ENCODE measurements around the gene UPB1. TPM values are rescaled to one million over a fixed set of nuclear protein-coding genes. Genes with fewer than 3 reads are reported as not detected.

The UPB1 gene
- total RNA-seq, 1 experiment from 2014 or later = 0.09 TPM

DNA sequence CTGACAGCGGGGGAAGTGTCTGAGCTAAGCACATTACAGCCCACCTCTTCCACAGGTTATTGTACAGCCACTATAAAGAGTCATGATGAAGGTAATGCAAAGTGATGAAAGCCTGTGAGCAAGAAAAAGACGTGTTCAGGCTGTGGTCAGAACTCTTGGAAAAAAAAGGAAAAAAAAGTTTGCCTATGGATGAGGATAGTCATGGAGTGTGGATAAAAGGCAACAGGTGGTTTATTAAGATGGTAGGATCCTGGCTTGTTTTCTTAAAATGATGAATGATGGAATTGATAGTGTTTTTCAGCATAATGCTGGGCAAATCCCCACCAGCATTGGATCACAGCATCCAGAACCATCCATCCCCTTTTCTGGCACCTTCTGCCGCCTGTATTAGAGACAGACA lies 23.1 kb downstream of the UPB1 start:
- DNase-seq (ENCODE audit: low spot score) (no peak), ATAC-seq (no peak)
- H3K4me1 Mint-ChIP-seq = peaks cover 20% of the 10 kb centered on the region
- H3K4me3 Mint-ChIP-seq = no peak overlapping the region
- no peak overlapping the region for H3K27ac Mint-ChIP-seq
- ChIA-PET CTCF (interaction anchor here (1.3 to 6.1 kb wide), 4 partner anchors 10 to 97 kb away, joined by 4 to 32 read pairs (median 6); no protein-coding TSS in a partner anchor), POLR2A (no interaction called here)
- TF ChIP-seq, protein P1, sequence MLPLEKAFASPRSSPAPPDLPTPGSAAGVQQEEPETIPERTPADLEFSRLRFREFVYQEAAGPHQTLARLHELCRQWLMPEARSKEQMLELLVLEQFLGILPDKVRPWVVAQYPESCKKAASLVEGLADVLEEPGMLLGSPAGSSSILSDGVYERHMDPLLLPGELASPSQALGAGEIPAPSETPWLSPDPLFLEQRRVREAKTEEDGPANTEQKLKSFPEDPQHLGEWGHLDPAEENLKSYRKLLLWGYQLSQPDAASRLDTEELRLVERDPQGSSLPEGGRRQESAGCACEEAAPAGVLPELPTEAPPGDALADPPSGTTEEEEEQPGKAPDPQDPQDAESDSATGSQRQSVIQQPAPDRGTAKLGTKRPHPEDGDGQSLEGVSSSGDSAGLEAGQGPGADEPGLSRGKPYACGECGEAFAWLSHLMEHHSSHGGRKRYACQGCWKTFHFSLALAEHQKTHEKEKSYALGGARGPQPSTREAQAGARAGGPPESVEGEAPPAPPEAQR (CRISPR knock-in tag; IDR thresholded peaks at IDR 0.05) = no peak
- TF ChIP-seq, protein P2, sequence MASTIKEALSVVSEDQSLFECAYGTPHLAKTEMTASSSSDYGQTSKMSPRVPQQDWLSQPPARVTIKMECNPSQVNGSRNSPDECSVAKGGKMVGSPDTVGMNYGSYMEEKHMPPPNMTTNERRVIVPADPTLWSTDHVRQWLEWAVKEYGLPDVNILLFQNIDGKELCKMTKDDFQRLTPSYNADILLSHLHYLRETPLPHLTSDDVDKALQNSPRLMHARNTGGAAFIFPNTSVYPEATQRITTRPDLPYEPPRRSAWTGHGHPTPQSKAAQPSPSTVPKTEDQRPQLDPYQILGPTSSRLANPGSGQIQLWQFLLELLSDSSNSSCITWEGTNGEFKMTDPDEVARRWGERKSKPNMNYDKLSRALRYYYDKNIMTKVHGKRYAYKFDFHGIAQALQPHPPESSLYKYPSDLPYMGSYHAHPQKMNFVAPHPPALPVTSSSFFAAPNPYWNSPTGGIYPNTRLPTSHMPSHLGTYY (CRISPR knock-in tag; IDR thresholded peaks at IDR 0.05) = no peak
- TF ChIP-seq, protein P3, sequence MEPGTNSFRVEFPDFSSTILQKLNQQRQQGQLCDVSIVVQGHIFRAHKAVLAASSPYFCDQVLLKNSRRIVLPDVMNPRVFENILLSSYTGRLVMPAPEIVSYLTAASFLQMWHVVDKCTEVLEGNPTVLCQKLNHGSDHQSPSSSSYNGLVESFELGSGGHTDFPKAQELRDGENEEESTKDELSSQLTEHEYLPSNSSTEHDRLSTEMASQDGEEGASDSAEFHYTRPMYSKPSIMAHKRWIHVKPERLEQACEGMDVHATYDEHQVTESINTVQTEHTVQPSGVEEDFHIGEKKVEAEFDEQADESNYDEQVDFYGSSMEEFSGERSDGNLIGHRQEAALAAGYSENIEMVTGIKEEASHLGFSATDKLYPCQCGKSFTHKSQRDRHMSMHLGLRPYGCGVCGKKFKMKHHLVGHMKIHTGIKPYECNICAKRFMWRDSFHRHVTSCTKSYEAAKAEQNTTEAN (CRISPR knock-in tag; IDR thresholded peaks at IDR 0.05) = no peak
- TF ChIP-seq GABPB1 (CRISPR knock-in tag; IDR thresholded peaks at IDR 0.05) (no peak), SMAD3 (CRISPR knock-in tag; IDR thresholded peaks at IDR 0.05; ENCODE audit: borderline replicate concordance) (no peak), HMGA2 (CRISPR knock-in tag; IDR thresholded peaks at IDR 0.05) (no peak), SP1 (CRISPR knock-in tag; conservative IDR thresholded peaks at IDR 0.05) (no peak), ZNF671 (CRISPR knock-in tag; IDR thresholded peaks at IDR 0.05) (no peak), CBFB (CRISPR knock-in tag; IDR thresholded peaks at IDR 0.05; ENCODE audit: low read depth) (no peak), TEAD4 (CRISPR knock-in tag; IDR thresholded peaks at IDR 0.05) (no peak), NR2C2 (CRISPR knock-in tag; IDR thresholded peaks at IDR 0.05) (no peak), ZNF416 (CRISPR knock-in tag; IDR thresholded peaks at IDR 0.05) (no peak), ESRRA (CRISPR knock-in tag; IDR thresholded peaks at IDR 0.05; ENCODE audit: borderline replicate concordance) (no peak)
- TF ChIP-seq, protein P4, sequence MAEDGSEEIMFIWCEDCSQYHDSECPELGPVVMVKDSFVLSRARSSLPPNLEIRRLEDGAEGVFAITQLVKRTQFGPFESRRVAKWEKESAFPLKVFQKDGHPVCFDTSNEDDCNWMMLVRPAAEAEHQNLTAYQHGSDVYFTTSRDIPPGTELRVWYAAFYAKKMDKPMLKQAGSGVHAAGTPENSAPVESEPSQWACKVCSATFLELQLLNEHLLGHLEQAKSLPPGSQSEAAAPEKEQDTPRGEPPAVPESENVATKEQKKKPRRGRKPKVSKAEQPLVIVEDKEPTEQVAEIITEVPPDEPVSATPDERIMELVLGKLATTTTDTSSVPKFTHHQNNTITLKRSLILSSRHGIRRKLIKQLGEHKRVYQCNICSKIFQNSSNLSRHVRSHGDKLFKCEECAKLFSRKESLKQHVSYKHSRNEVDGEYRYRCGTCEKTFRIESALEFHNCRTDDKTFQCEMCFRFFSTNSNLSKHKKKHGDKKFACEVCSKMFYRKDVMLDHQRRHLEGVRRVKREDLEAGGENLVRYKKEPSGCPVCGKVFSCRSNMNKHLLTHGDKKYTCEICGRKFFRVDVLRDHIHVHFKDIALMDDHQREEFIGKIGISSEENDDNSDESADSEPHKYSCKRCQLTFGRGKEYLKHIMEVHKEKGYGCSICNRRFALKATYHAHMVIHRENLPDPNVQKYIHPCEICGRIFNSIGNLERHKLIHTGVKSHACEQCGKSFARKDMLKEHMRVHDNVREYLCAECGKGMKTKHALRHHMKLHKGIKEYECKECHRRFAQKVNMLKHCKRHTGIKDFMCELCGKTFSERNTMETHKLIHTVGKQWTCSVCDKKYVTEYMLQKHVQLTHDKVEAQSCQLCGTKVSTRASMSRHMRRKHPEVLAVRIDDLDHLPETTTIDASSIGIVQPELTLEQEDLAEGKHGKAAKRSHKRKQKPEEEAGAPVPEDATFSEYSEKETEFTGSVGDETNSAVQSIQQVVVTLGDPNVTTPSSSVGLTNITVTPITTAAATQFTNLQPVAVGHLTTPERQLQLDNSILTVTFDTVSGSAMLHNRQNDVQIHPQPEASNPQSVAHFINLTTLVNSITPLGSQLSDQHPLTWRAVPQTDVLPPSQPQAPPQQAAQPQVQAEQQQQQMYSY (CRISPR knock-in tag; IDR thresholded peaks at IDR 0.05) = no peak
- TF ChIP-seq, protein P5, sequence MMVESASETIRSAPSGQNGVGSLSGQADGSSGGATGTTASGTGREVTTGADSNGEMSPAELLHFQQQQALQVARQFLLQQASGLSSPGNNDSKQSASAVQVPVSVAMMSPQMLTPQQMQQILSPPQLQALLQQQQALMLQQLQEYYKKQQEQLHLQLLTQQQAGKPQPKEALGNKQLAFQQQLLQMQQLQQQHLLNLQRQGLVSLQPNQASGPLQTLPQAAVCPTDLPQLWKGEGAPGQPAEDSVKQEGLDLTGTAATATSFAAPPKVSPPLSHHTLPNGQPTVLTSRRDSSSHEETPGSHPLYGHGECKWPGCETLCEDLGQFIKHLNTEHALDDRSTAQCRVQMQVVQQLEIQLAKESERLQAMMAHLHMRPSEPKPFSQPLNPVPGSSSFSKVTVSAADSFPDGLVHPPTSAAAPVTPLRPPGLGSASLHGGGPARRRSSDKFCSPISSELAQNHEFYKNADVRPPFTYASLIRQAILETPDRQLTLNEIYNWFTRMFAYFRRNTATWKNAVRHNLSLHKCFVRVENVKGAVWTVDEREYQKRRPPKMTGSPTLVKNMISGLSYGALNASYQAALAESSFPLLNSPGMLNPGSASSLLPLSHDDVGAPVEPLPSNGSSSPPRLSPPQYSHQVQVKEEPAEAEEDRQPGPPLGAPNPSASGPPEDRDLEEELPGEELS (CRISPR knock-in tag; IDR thresholded peaks at IDR 0.05) = no peak
- TF ChIP-seq, protein P6, sequence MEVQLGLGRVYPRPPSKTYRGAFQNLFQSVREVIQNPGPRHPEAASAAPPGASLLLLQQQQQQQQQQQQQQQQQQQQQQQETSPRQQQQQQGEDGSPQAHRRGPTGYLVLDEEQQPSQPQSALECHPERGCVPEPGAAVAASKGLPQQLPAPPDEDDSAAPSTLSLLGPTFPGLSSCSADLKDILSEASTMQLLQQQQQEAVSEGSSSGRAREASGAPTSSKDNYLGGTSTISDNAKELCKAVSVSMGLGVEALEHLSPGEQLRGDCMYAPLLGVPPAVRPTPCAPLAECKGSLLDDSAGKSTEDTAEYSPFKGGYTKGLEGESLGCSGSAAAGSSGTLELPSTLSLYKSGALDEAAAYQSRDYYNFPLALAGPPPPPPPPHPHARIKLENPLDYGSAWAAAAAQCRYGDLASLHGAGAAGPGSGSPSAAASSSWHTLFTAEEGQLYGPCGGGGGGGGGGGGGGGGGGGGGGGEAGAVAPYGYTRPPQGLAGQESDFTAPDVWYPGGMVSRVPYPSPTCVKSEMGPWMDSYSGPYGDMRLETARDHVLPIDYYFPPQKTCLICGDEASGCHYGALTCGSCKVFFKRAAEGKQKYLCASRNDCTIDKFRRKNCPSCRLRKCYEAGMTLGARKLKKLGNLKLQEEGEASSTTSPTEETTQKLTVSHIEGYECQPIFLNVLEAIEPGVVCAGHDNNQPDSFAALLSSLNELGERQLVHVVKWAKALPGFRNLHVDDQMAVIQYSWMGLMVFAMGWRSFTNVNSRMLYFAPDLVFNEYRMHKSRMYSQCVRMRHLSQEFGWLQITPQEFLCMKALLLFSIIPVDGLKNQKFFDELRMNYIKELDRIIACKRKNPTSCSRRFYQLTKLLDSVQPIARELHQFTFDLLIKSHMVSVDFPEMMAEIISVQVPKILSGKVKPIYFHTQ (CRISPR knock-in tag; IDR thresholded peaks at IDR 0.05) = no peak
- H3K9me3 Mint-ChIP-seq = no peaks in the 10 kb centered on the region
- H3K36me3 Mint-ChIP-seq = no peaks in the 10 kb centered on the region
- peaks cover 3% of the 10 kb centered on the region; the same call in 1 of the 2 replicates for H3K27me3 Mint-ChIP-seq (ENCODE audit: low read depth)

All from WTC11 (cell line).